SK-N-SH treated with all-trans-retinoic acid at 6 μM for 48 hours (cell line): ENCODE measurements around the gene AGPAT4.

Experiments used
- ATAC-seq: fragments of 200-7000 bp; cut with Tn5 transposase; 3 replicates; pipeline ENCODE4 v1.9.1; 2020; ENCODE audit warnings: mild to moderate bottlenecking, moderate library complexity
- ARNTL ChIP-seq: fragments of 450-650 bp; formaldehyde crosslinking; IDR thresholded peaks from 2 replicates; pipeline ENCODE4 v1.5.0; 2020; ENCODE audit warnings: low read depth, mild to moderate bottlenecking, moderate library complexity, borderline replicate concordance
- CREB5 ChIP-seq: fragments of 250-450 bp; sonication (Bioruptor Pico); IDR thresholded peaks from 2 replicates; pipeline ENCODE4 v1.5.1; 2020; ENCODE audit warnings: low read depth, mild to moderate bottlenecking, moderate library complexity
- CSDC2 ChIP-seq: fragments of 250-450 bp; sonication (Bioruptor Pico); IDR thresholded peaks from 2 replicates; pipeline ENCODE4 v1.5.0; 2020; ENCODE audit warnings: mild to moderate bottlenecking, moderate library complexity
- CSRNP3 ChIP-seq: fragments of 250-450 bp; sonication (Bioruptor Pico); IDR thresholded peaks from 2 replicates; pipeline ENCODE4 v1.5.1; 2021; ENCODE audit warnings: mild to moderate bottlenecking, moderate library complexity
- ESRRG ChIP-seq: fragments of 250-450 bp; sonication (Bioruptor Pico); IDR thresholded peaks from 2 replicates; pipeline ENCODE4 v1.6.1; 2021; ENCODE audit warnings: mild to moderate bottlenecking
- ISL1 ChIP-seq: fragments of 250-450 bp; sonication (Bioruptor Pico); IDR thresholded peaks from 2 replicates; pipeline ENCODE4 v2.1.2; 2022; ENCODE audit warnings: mild to moderate bottlenecking, moderate library complexity
- PATZ1 ChIP-seq: fragments of 250-450 bp; sonication (Bioruptor Pico); IDR thresholded peaks from 2 replicates; pipeline ENCODE4 v1.8.0; 2020; ENCODE audit warnings: mild to moderate bottlenecking, moderate library complexity, borderline replicate concordance
- POU6F1 ChIP-seq: fragments of 250-450 bp; sonication (Bioruptor Pico); IDR thresholded peaks from 2 replicates; pipeline ENCODE4 v1.8.0; 2021; ENCODE audit warnings: low read depth, mild to moderate bottlenecking, moderate library complexity, borderline replicate concordance
- RARB ChIP-seq: fragments of 250-450 bp; sonication (Bioruptor Pico); IDR thresholded peaks from 2 replicates; pipeline ENCODE4 v1.8.0; 2021; ENCODE audit warnings: mild to moderate bottlenecking, moderate library complexity
- SNAI2 ChIP-seq: fragments of 250-450 bp; sonication (Bioruptor Pico); IDR thresholded peaks from 2 replicates; pipeline ENCODE4 v1.5.0; 2020; ENCODE audit warnings: mild to moderate bottlenecking, moderate library complexity
- TOX ChIP-seq: fragments of 250-450 bp; sonication (Bioruptor Pico); IDR thresholded peaks from 2 replicates; pipeline ENCODE4 v1.8.0; 2021; ENCODE audit warnings: mild to moderate bottlenecking, moderate library complexity, borderline replicate concordance
- TSHZ2 ChIP-seq: fragments of 250-450 bp; sonication (Bioruptor Pico); IDR thresholded peaks from 2 replicates; pipeline ENCODE4 v1.5.0; 2020; ENCODE audit warnings: mild to moderate bottlenecking, moderate library complexity
- ZFP3 ChIP-seq: fragments of 250-450 bp; sonication (Bioruptor Pico); IDR thresholded peaks from 2 replicates; pipeline ENCODE4 v1.5.0; 2020; ENCODE audit warnings: mild to moderate bottlenecking, moderate library complexity
- ZNF565 ChIP-seq: fragments of 450-650 bp; formaldehyde crosslinking; conservative IDR thresholded peaks from 2 replicates; pipeline ENCODE4 v1.5.0; 2020; ENCODE audit warnings: low read depth, mild to moderate bottlenecking, moderate library complexity
- ZNF70 ChIP-seq: fragments of 450-650 bp; formaldehyde crosslinking; IDR thresholded peaks from 2 replicates; pipeline ENCODE4 v1.5.0; 2020; ENCODE audit warnings: mild to moderate bottlenecking, moderate library complexity
- ZNF8 ChIP-seq: fragments of 450-650 bp; formaldehyde crosslinking; IDR thresholded peaks from 2 replicates; pipeline ENCODE4 v1.5.0; 2020; ENCODE audit warnings: mild to moderate bottlenecking, moderate library complexity

The AGPAT4 gene

GRCh38 chr6:161091151-161091550 lies 182.7 kb downstream of the AGPAT4 start:
- TF ChIP-seq ZFP3 (CRISPR knock-in tag) (no peak), SNAI2 (CRISPR knock-in tag) (no peak), TSHZ2 (no peak)
- no peak for ATAC-seq

- TF ChIP-seq ZNF565 (CRISPR knock-in tag) (no peak), ISL1 (CRISPR knock-in tag) (no peak), CSDC2 (CRISPR knock-in tag) (no peak), CSRNP3 (CRISPR knock-in tag) (no peak), ESRRG (CRISPR knock-in tag) (no peak), ZNF70 (CRISPR knock-in tag) (no peak), ZNF8 (no peak), RARB (CRISPR knock-in tag) (no peak)
- no peak; the same call in 2 of the 3 replicates for ATAC-seq
Measured at GRCh38 chr6:161088676-161089328, 185.1 kb downstream of the AGPAT4 start.

GRCh38 chr6:161085246-161085645 lies 188.6 kb downstream of the AGPAT4 start:
- TF ChIP-seq CSRNP3 (CRISPR knock-in tag) (no peak), PATZ1 (CRISPR knock-in tag) (no peak), ZFP3 (CRISPR knock-in tag) (no peak), ISL1 (CRISPR knock-in tag) (no peak), TSHZ2 (no peak), ZNF8 (no peak), POU6F1 (CRISPR knock-in tag) (no peak), TOX (CRISPR knock-in tag) (no peak)
- ATAC-seq: no peak

GRCh38 chr6:161082215-161082614 lies 191.6 kb downstream of the AGPAT4 start:
- ATAC-seq: no peak
- TF ChIP-seq CSDC2 (CRISPR knock-in tag) (no peak), CREB5 (no peak), RARB (CRISPR knock-in tag) (no peak), ZFP3 (CRISPR knock-in tag) (no peak), PATZ1 (CRISPR knock-in tag) (no peak), ARNTL (CRISPR knock-in tag) (no peak), ESRRG (CRISPR knock-in tag) (no peak), POU6F1 (CRISPR knock-in tag) (no peak)
